GM13976 (cell line): ENCODE data around the gene VIL1.

Source experiments
- DNase-seq: peaks from one replicate; pipeline ENCODE4 v3.0.0; 2012; ENCODE audit warnings: low spot score
- CTCF ChIP-seq: IDR thresholded peaks from 2 replicates; pipeline ENCODE4 v1.5.1; 2012; ENCODE audit warnings: borderline replicate concordance, mild to moderate bottlenecking; ENCODE audit not compliant: insufficient read depth; ENCODE audit errors: extremely low read depth, missing control alignments, control extremely low read depth
- in situ Hi-C: fragments of 300-500 bp; cut with MboI; formaldehyde crosslinking; loops from one replicate; pipeline ENCODE4 v1.12.0; 2022; ENCODE audit warnings: low sequenced_read_pairs, mixed read lengths, inconsistent platforms; ENCODE audit not compliant: unreplicated experiment

VIL1 gene

GRCh38 chr2:218381916-218382366 lies 37.0 kb upstream of the VIL1 start, which contains the start of gene SLC11A1:
Gene SLC11A1, plus strand, starts transcription at chr2:218382273. Its CDS starts 96 bp downstream, at chr2:218382369.
- no peak for TF ChIP-seq CTCF
- no peak for DNase-seq
- in situ Hi-C loops: no loop called here

- TF ChIP-seq CTCF: no peak
- no peak for DNase-seq
- in situ Hi-C loops: no loop called here
These were observed 36.1 kb upstream of the VIL1 start for GRCh38 chr2:218382785-218383184.

GRCh38 chr2:218383892-218384519 lies 34.9 kb upstream of the VIL1 start:
- in situ Hi-C loops: no loop called here
- DNase-seq: no peak
- TF ChIP-seq CTCF: no peak

GRCh38 chr2:218384975-218385374 lies 33.9 kb upstream of the VIL1 start:
- in situ Hi-C loops: no loop called here
- no peak for DNase-seq
- no peak for TF ChIP-seq CTCF

GRCh38 chr2:218386505-218387368 lies 32.2 kb upstream of the VIL1 start:
- in situ Hi-C loops: no loop called here
- no peak for DNase-seq
- TF ChIP-seq CTCF: no peak

GRCh38 chr2:218387369-218388194 lies 31.3 kb upstream of the VIL1 start:
- in situ Hi-C loops: no loop called here
- TF ChIP-seq CTCF: no peak
- no peak for DNase-seq
